A673 (cell line): ENCODE data around the gene PGAM4. TPM values are rescaled to one million over a fixed set of nuclear protein-coding genes. Genes with fewer than 3 reads are reported as not detected.
A peak's percentile ranks its signal among the peaks of the same experiment; 100 is the strongest.

ENCODE experiments used
- BruUV-seq: library from RNA; stranded (reverse); fragments of 400-500 nt; replicated peaks from 2 replicates; lab custom pipeline; 2021; lab: Mats Ljungman, UMichigan
- CTCF ChIA-PET: fragments of 300-600 bp; sonication (Branson Sonifier 250); formaldehyde crosslinking; loops from one replicate; lab custom pipeline; 2022; ENCODE audit warnings: antibody characterized with exemption; lab: Charles Lee
- POLR2A ChIA-PET: fragments of 300-600 bp; sonication (Branson Sonifier 250); formaldehyde crosslinking; loops from one replicate; lab custom pipeline; 2022; ENCODE audit warnings: antibody characterized with exemption; ENCODE audit not compliant: low non-redundant PET; lab: Charles Lee
- DNase-seq: peaks from one replicate; pipeline ENCODE4 v3.0.0-alpha.2; 2015; ENCODE audit warnings: low spot score
- H3K27ac ChIP-seq: fragments of 200-600 bp; sonication (generic); 2 replicates; pipeline ENCODE4 v1.5.1; 2016; ENCODE audit warnings: mixed run types, low read depth, mild to moderate bottlenecking, mixed read lengths, antibody characterized with exemption, low read length; ENCODE audit not compliant: poor library complexity, severe bottlenecking
- H3K27me3 ChIP-seq: fragments of 200-600 bp; sonication (generic); replicated peaks from 2 replicates; pipeline ENCODE4 v1.6.1; 2017; ENCODE audit warnings: mixed run types, low read depth, mild to moderate bottlenecking, mixed read lengths, antibody characterized with exemption, low read length; ENCODE audit not compliant: insufficient read depth, poor library complexity
- H3K36me3 ChIP-seq: fragments of 200-600 bp; sonication (generic); 2 replicates; pipeline ENCODE4 v1.6.1; 2016; ENCODE audit warnings: mixed run types, mild to moderate bottlenecking, mixed read lengths, antibody characterized with exemption, low read length; ENCODE audit not compliant: insufficient read depth, poor library complexity, severe bottlenecking
- H3K4me1 ChIP-seq: fragments of 200-600 bp; sonication (generic); 2 replicates; pipeline ENCODE4 v1.6.1; 2017; ENCODE audit warnings: mixed run types, mild to moderate bottlenecking, mixed read lengths, antibody characterized with exemption, low read length; ENCODE audit not compliant: insufficient read depth, poor library complexity, severe bottlenecking
- H3K4me3 ChIP-seq: fragments of 200-600 bp; sonication (generic); 2 replicates; pipeline ENCODE4 v1.5.1; 2016; ENCODE audit warnings: low read depth, mixed run types, mild to moderate bottlenecking, mixed read lengths, low read length; ENCODE audit not compliant: poor library complexity, severe bottlenecking
- H3K9me3 ChIP-seq: fragments of 200-600 bp; sonication (generic); 2 replicates; pipeline ENCODE4 v1.6.1; 2016; ENCODE audit warnings: mixed run types, low read depth, mild to moderate bottlenecking, mixed read lengths, antibody characterized with exemption, low read length; ENCODE audit not compliant: poor library complexity, severe bottlenecking
- EZH2 ChIP-seq: fragments of 200-600 bp; sonication (generic); IDR thresholded peaks from 2 replicates; pipeline ENCODE4 v1.6.1; 2017; ENCODE audit warnings: borderline replicate concordance, low read depth, mild to moderate bottlenecking, mixed read lengths, antibody characterized with exemption, low read length; ENCODE audit not compliant: poor library complexity, severe bottlenecking
- intact Hi-C: fragments of 100-400 bp; cut with micrococcal nuclease; formaldehyde crosslinking; loops from one replicate; pipeline ENCODE4 v1.10.0; 2022; ENCODE audit not compliant: unreplicated experiment
- total RNA-seq: library from RNA; stranded (reverse); gene quantifications from 2 replicates; pipeline ENCODE4 v1.2.3, GENCODE V29; 2021
- TF ChIP-seq, protein P1 (sequence below): fragments of 300-800, 200-600 bp; sonication (generic); conservative IDR thresholded peaks from 2 replicates; pipeline ENCODE4 v1.5.1; 2017; ENCODE audit warnings: low read depth, mild to moderate bottlenecking, antibody characterized with exemption, low read length, moderate library complexity, mixed read lengths

PGAM4 gene
- total RNA-seq, 1 experiment from 2014 or later, result not detected

DNA sequence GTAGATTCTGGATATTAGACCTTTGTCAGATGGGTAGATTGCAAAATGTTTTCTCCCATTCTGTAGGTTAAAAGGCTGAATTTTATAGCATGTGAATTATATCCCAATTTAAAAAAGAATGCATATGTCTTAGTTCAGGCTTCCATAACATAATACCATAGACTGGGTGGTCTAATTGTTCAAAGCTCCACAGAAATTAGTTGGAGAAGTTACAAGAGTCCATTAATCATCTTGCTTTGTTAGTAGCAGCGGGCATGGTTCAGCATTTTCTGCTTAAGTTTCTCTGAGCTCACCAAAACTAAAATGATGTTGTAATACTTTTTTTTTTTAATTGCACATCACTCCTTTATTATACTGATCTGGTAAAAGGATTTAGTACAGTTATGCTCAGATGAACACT, 1.8 kb downstream of the PGAM4 start:
- TF ChIP-seq, protein P1, sequence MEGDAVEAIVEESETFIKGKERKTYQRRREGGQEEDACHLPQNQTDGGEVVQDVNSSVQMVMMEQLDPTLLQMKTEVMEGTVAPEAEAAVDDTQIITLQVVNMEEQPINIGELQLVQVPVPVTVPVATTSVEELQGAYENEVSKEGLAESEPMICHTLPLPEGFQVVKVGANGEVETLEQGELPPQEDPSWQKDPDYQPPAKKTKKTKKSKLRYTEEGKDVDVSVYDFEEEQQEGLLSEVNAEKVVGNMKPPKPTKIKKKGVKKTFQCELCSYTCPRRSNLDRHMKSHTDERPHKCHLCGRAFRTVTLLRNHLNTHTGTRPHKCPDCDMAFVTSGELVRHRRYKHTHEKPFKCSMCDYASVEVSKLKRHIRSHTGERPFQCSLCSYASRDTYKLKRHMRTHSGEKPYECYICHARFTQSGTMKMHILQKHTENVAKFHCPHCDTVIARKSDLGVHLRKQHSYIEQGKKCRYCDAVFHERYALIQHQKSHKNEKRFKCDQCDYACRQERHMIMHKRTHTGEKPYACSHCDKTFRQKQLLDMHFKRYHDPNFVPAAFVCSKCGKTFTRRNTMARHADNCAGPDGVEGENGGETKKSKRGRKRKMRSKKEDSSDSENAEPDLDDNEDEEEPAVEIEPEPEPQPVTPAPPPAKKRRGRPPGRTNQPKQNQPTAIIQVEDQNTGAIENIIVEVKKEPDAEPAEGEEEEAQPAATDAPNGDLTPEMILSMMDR, result no peak
- no peak for TF ChIP-seq EZH2
- Histone ChIP-seq H3K9me3 (no peaks in the 10 kb centered on the region), H3K36me3 (no peaks in the 10 kb centered on the region), H3K4me1 (no peaks in the 10 kb centered on the region), H3K27ac (no peak overlapping the region), H3K27me3 (no peaks in the 10 kb centered on the region), H3K4me3 (no peak overlapping the region)
- no TSS peak for BruUV-seq
- POLR2A ChIA-PET, result no interaction called here
- intact Hi-C loops, result no loop called here
- CTCF ChIA-PET, result no interaction called here
- DNase-seq, result peak; percentile 2

GRCh38 chrX:77966361-77966760, 3.1 kb downstream of the PGAM4 start:
- H3K36me3 ChIP-seq, result no peaks in the 10 kb centered on the region
- TF ChIP-seq, protein P1, result no peak
- TF ChIP-seq EZH2, result no peak
- POLR2A ChIA-PET, result no interaction called here
- H3K27ac ChIP-seq, result no peak overlapping the region
- BruUV-seq, result no TSS peak
- H3K4me3 ChIP-seq, result no peak overlapping the region
- intact Hi-C loops, result no loop called here
- CTCF ChIA-PET, result no interaction called here
- no peaks in the 10 kb centered on the region for H3K9me3 ChIP-seq
- no peaks in the 10 kb centered on the region for H3K27me3 ChIP-seq
- no peak for DNase-seq
- no peaks in the 10 kb centered on the region for H3K4me1 ChIP-seq

DNA sequence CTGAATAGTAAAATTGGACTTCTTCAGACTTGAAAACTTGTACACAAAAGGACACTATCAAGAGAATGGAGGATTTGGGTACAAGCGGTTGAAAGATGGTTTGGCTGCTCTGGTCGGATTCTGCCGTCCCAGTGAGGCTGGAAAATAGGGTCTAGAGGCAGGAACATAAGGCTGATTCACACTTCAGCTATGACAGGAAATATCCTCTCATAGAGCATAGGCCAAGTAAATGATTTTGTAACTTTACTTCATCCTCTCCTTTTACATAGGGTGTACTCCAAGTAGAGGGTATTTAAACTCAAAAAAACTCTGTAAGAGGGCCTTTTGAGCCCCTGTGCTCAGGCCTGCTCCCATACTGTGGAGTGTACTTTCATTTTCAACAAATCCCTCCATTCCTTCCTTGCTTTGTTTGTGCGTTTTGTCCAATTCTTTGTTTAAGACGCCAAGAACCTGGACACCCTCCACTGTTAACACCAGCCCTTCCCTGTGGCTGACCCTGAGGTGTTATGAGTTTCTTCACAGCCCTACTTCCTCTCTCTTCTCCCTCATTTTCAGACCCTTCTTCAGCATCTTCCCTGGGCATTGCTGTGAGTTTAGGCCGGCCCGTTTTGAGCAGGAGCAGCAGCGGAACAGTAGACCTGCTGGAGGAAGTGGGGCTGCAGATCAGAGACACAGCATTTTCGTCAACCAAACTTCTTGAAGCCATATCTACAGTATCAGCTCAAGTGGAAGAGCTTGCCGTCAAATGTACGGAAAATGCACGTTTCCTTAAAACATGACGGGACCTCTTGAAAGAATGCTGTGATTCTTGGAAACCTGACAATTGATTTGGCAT, 7.2 kb downstream of the PGAM4 start:
- BruUV-seq, result no TSS peak
- POLR2A ChIA-PET, result no interaction called here
- intact Hi-C loops, result no loop called here
- Histone ChIP-seq H3K4me3 (no peak overlapping the region), H3K9me3 (no peaks in the 10 kb centered on the region), H3K27me3 (no peaks in the 10 kb centered on the region), H3K27ac (no peak overlapping the region), H3K36me3 (no peaks in the 10 kb centered on the region), H3K4me1 (no peaks in the 10 kb centered on the region)
- CTCF ChIA-PET, result no interaction called here
- no peak for DNase-seq
- TF ChIP-seq, protein P1, result no peak
- no peak for TF ChIP-seq EZH2
